ENCODE measurements around the gene RFX7.

The RFX7 gene

GRCh38 chr15:56165234-56165633, 78.4 kb downstream of the RFX7 start:
- no peak for TF ChIP-seq POLR2AphosphoS5 (IDR thresholded peaks at IDR 0.05; ENCODE audit: low read depth, low read length)
- no peak for TF ChIP-seq FOXP2 (optimal IDR thresholded peaks at IDR 0.05; ENCODE audit: borderline replicate concordance, extremely low read depth, extremely low read length, insufficient read depth)
- TF ChIP-seq REST (IDR thresholded peaks at IDR 0.05; ENCODE audit: insufficient read depth in 1 of 2, low read depth in 2 of 2, low read length in 2 of 2) = no peak
- no peak for TF ChIP-seq TAF1 (IDR thresholded peaks at IDR 0.05; ENCODE audit: borderline replicate concordance, insufficient read depth, low read length)

GRCh38 chr15:56160966-56161365, 82.7 kb downstream of the RFX7 start:
- TF ChIP-seq POLR2AphosphoS5 (IDR thresholded peaks at IDR 0.05; ENCODE audit: low read depth, low read length) = no peak
- TF ChIP-seq REST (IDR thresholded peaks at IDR 0.05; ENCODE audit: insufficient read depth in 1 of 2, low read depth in 2 of 2, low read length in 2 of 2) = no peak
- TF ChIP-seq SIN3A (IDR thresholded peaks at IDR 0.05; ENCODE audit: borderline replicate concordance, insufficient read depth, low read length) = no peak
- no peak for TF ChIP-seq FOXP2 (optimal IDR thresholded peaks at IDR 0.05; ENCODE audit: borderline replicate concordance, extremely low read depth, extremely low read length, insufficient read depth)
- no peak for TF ChIP-seq TAF1 (IDR thresholded peaks at IDR 0.05; ENCODE audit: borderline replicate concordance, insufficient read depth, low read length)

GRCh38 chr15:56156877-56157276, 86.8 kb downstream of the RFX7 start:
- TF ChIP-seq FOXP2 (optimal IDR thresholded peaks at IDR 0.05; ENCODE audit: borderline replicate concordance, extremely low read depth, extremely low read length, insufficient read depth) (no peak), POLR2AphosphoS5 (IDR thresholded peaks at IDR 0.05; ENCODE audit: low read depth, low read length) (no peak), SIN3A (IDR thresholded peaks at IDR 0.05; ENCODE audit: borderline replicate concordance, insufficient read depth, low read length) (no peak), REST (IDR thresholded peaks at IDR 0.05; ENCODE audit: insufficient read depth in 1 of 2, low read depth in 2 of 2, low read length in 2 of 2) (no peak), TAF1 (IDR thresholded peaks at IDR 0.05; ENCODE audit: borderline replicate concordance, insufficient read depth, low read length) (no peak)

- TF ChIP-seq FOXP2 (optimal IDR thresholded peaks at IDR 0.05; ENCODE audit: borderline replicate concordance, extremely low read depth, extremely low read length, insufficient read depth) = no peak
- TF ChIP-seq POLR2AphosphoS5 (IDR thresholded peaks at IDR 0.05; ENCODE audit: low read depth, low read length) = no peak
- TF ChIP-seq SIN3A (IDR thresholded peaks at IDR 0.05; ENCODE audit: borderline replicate concordance, insufficient read depth, low read length) = no peak
- TF ChIP-seq REST (IDR thresholded peaks at IDR 0.05; ENCODE audit: insufficient read depth in 1 of 2, low read depth in 2 of 2, low read length in 2 of 2) = no peak
- TF ChIP-seq TAF1 (IDR thresholded peaks at IDR 0.05; ENCODE audit: borderline replicate concordance, insufficient read depth, low read length) = no peak
Observed at GRCh38 chr15:56150204-56150603, 93.5 kb downstream of the RFX7 start.

- no peak for TF ChIP-seq POLR2AphosphoS5 (IDR thresholded peaks at IDR 0.05; ENCODE audit: low read depth, low read length)
- TF ChIP-seq FOXP2 (optimal IDR thresholded peaks at IDR 0.05; ENCODE audit: borderline replicate concordance, extremely low read depth, extremely low read length, insufficient read depth) = no peak
- no peak for TF ChIP-seq TAF1 (IDR thresholded peaks at IDR 0.05; ENCODE audit: borderline replicate concordance, insufficient read depth, low read length)
- TF ChIP-seq REST (IDR thresholded peaks at IDR 0.05; ENCODE audit: insufficient read depth in 1 of 2, low read depth in 2 of 2, low read length in 2 of 2) = no peak
- TF ChIP-seq SIN3A (IDR thresholded peaks at IDR 0.05; ENCODE audit: borderline replicate concordance, insufficient read depth, low read length) = no peak
Observed at GRCh38 chr15:56148064-56148463, 95.6 kb downstream of the RFX7 start.
